ENCODE results near the gene LETM1.

LETM1 gene

GRCh38 chr4:1788254-1788973 is 67.5 kb downstream of the LETM1 start:
- Histone ChIP-seq H3K9me3 (ENCODE audit: control insufficient read depth in 1 of 2, low read length in 2 of 2) (no peaks in the 10 kb centered on the region), H3K4me3 (ENCODE audit: low read depth in 1 of 2, low read length in 2 of 2) (no peak overlapping the region), H3K27ac (ENCODE audit: low read length) (no peak overlapping the region), H3K4me1 (ENCODE audit: control insufficient read depth in 1 of 2, insufficient read depth in 2 of 2, low read length in 2 of 2) (no peaks in the 10 kb centered on the region), H3K36me3 (ENCODE audit: control insufficient read depth in 1 of 2, insufficient read depth in 2 of 2, low read length in 2 of 2) (no peaks in the 10 kb centered on the region), H3K27me3 (ENCODE audit: low read depth, low read length) (no peaks in the 10 kb centered on the region)

- Histone ChIP-seq H3K4me1 (ENCODE audit: control insufficient read depth in 1 of 2, insufficient read depth in 2 of 2, low read length in 2 of 2) (no peaks in the 10 kb centered on the region), H3K27me3 (ENCODE audit: low read depth, low read length) (no peaks in the 10 kb centered on the region), H3K27ac (ENCODE audit: low read length) (no peak overlapping the region)
Observed at GRCh38 chr4:1787411-1788077, 68.4 kb downstream of the LETM1 start.

GRCh38 chr4:1786544-1787362 is 69.2 kb downstream of the LETM1 start:
- no peaks in the 10 kb centered on the region for H3K36me3 ChIP-seq (ENCODE audit: control insufficient read depth in 1 of 2, insufficient read depth in 2 of 2, low read length in 2 of 2)
- H3K27me3 ChIP-seq (ENCODE audit: low read depth, low read length): no peaks in the 10 kb centered on the region
- H3K27ac ChIP-seq (ENCODE audit: low read length): no peak overlapping the region
- H3K4me3 ChIP-seq (ENCODE audit: low read depth in 1 of 2, low read length in 2 of 2): no peak overlapping the region
- H3K4me1 ChIP-seq (ENCODE audit: control insufficient read depth in 1 of 2, insufficient read depth in 2 of 2, low read length in 2 of 2): no peaks in the 10 kb centered on the region
- H3K9me3 ChIP-seq (ENCODE audit: control insufficient read depth in 1 of 2, low read length in 2 of 2): no peaks in the 10 kb centered on the region

More at GRCh38 chr4:1787411-1788077, 68.4 kb downstream of the LETM1 start:
- no peak overlapping the region for H3K4me3 ChIP-seq (ENCODE audit: low read depth in 1 of 2, low read length in 2 of 2)
- no peaks in the 10 kb centered on the region for H3K9me3 ChIP-seq (ENCODE audit: control insufficient read depth in 1 of 2, low read length in 2 of 2)
- no peaks in the 10 kb centered on the region for H3K36me3 ChIP-seq (ENCODE audit: control insufficient read depth in 1 of 2, insufficient read depth in 2 of 2, low read length in 2 of 2)

- Histone ChIP-seq H3K4me1 (ENCODE audit: control insufficient read depth in 1 of 2, insufficient read depth in 2 of 2, low read length in 2 of 2) (no peaks in the 10 kb centered on the region), H3K36me3 (ENCODE audit: control insufficient read depth in 1 of 2, insufficient read depth in 2 of 2, low read length in 2 of 2) (no peaks in the 10 kb centered on the region), H3K9me3 (ENCODE audit: control insufficient read depth in 1 of 2, low read length in 2 of 2) (no peaks in the 10 kb centered on the region), H3K4me3 (ENCODE audit: low read depth in 1 of 2, low read length in 2 of 2) (no peak overlapping the region), H3K27me3 (ENCODE audit: low read depth, low read length) (no peaks in the 10 kb centered on the region), H3K27ac (ENCODE audit: low read length) (no peak overlapping the region)
Observed at GRCh38 chr4:1785592-1785991, 70.4 kb downstream of the LETM1 start.

- Histone ChIP-seq H3K36me3 (ENCODE audit: control insufficient read depth in 1 of 2, insufficient read depth in 2 of 2, low read length in 2 of 2) (no peaks in the 10 kb centered on the region), H3K27ac (ENCODE audit: low read length) (no peak overlapping the region)
Observed at GRCh38 chr4:1784789-1785591, 71.0 kb downstream of the LETM1 start.

GRCh38 chr4:1784395-1784788 is 71.6 kb downstream of the LETM1 start:
- Histone ChIP-seq H3K36me3 (ENCODE audit: control insufficient read depth in 1 of 2, insufficient read depth in 2 of 2, low read length in 2 of 2) (no peaks in the 10 kb centered on the region), H3K9me3 (ENCODE audit: control insufficient read depth in 1 of 2, low read length in 2 of 2) (no peaks in the 10 kb centered on the region), H3K4me3 (ENCODE audit: low read depth in 1 of 2, low read length in 2 of 2) (no peak overlapping the region), H3K27ac (ENCODE audit: low read length) (no peak overlapping the region), H3K27me3 (ENCODE audit: low read depth, low read length) (no peaks in the 10 kb centered on the region), H3K4me1 (ENCODE audit: control insufficient read depth in 1 of 2, insufficient read depth in 2 of 2, low read length in 2 of 2) (no peaks in the 10 kb centered on the region)

More at GRCh38 chr4:1784789-1785591, 71.0 kb downstream of the LETM1 start:
- Histone ChIP-seq H3K4me3 (ENCODE audit: low read depth in 1 of 2, low read length in 2 of 2) (no peak overlapping the region), H3K27me3 (ENCODE audit: low read depth, low read length) (no peaks in the 10 kb centered on the region), H3K9me3 (ENCODE audit: control insufficient read depth in 1 of 2, low read length in 2 of 2) (no peaks in the 10 kb centered on the region), H3K4me1 (ENCODE audit: control insufficient read depth in 1 of 2, insufficient read depth in 2 of 2, low read length in 2 of 2) (no peaks in the 10 kb centered on the region)

- Histone ChIP-seq H3K9me3 (ENCODE audit: control insufficient read depth in 1 of 2, low read length in 2 of 2) (no peaks in the 10 kb centered on the region), H3K36me3 (ENCODE audit: control insufficient read depth in 1 of 2, insufficient read depth in 2 of 2, low read length in 2 of 2) (no peaks in the 10 kb centered on the region), H3K4me3 (ENCODE audit: low read depth in 1 of 2, low read length in 2 of 2) (no peak overlapping the region), H3K27ac (ENCODE audit: low read length) (no peak overlapping the region), H3K4me1 (ENCODE audit: control insufficient read depth in 1 of 2, insufficient read depth in 2 of 2, low read length in 2 of 2) (no peaks in the 10 kb centered on the region), H3K27me3 (ENCODE audit: low read depth, low read length) (no peaks in the 10 kb centered on the region)
Observed at GRCh38 chr4:1783970-1784369, 72.0 kb downstream of the LETM1 start.

GRCh38 chr4:1783015-1783414 is 72.9 kb downstream of the LETM1 start:
- Histone ChIP-seq H3K9me3 (ENCODE audit: control insufficient read depth in 1 of 2, low read length in 2 of 2) (no peaks in the 10 kb centered on the region), H3K4me3 (ENCODE audit: low read depth in 1 of 2, low read length in 2 of 2) (no peak overlapping the region), H3K27ac (ENCODE audit: low read length) (no peak overlapping the region), H3K36me3 (ENCODE audit: control insufficient read depth in 1 of 2, insufficient read depth in 2 of 2, low read length in 2 of 2) (no peaks in the 10 kb centered on the region), H3K27me3 (ENCODE audit: low read depth, low read length) (no peaks in the 10 kb centered on the region), H3K4me1 (ENCODE audit: control insufficient read depth in 1 of 2, insufficient read depth in 2 of 2, low read length in 2 of 2) (no peaks in the 10 kb centered on the region)

- H3K9me3 ChIP-seq (ENCODE audit: control insufficient read depth in 1 of 2, low read length in 2 of 2): no peaks in the 10 kb centered on the region
- H3K27ac ChIP-seq (ENCODE audit: low read length): no peak overlapping the region
- H3K36me3 ChIP-seq (ENCODE audit: control insufficient read depth in 1 of 2, insufficient read depth in 2 of 2, low read length in 2 of 2): no peaks in the 10 kb centered on the region
- no peak overlapping the region for H3K4me3 ChIP-seq (ENCODE audit: low read depth in 1 of 2, low read length in 2 of 2)
- H3K27me3 ChIP-seq (ENCODE audit: low read depth, low read length): no peaks in the 10 kb centered on the region
- H3K4me1 ChIP-seq (ENCODE audit: control insufficient read depth in 1 of 2, insufficient read depth in 2 of 2, low read length in 2 of 2): no peaks in the 10 kb centered on the region
Observed at GRCh38 chr4:1780435-1780834, 75.5 kb downstream of the LETM1 start.

- Histone ChIP-seq H3K4me1 (ENCODE audit: control insufficient read depth in 1 of 2, insufficient read depth in 2 of 2, low read length in 2 of 2) (no peaks in the 10 kb centered on the region), H3K27me3 (ENCODE audit: low read depth, low read length) (no peaks in the 10 kb centered on the region), H3K27ac (ENCODE audit: low read length) (no peak overlapping the region), H3K9me3 (ENCODE audit: control insufficient read depth in 1 of 2, low read length in 2 of 2) (no peaks in the 10 kb centered on the region), H3K36me3 (ENCODE audit: control insufficient read depth in 1 of 2, insufficient read depth in 2 of 2, low read length in 2 of 2) (no peaks in the 10 kb centered on the region), H3K4me3 (ENCODE audit: low read depth in 1 of 2, low read length in 2 of 2) (no peak overlapping the region)
Observed at GRCh38 chr4:1779588-1780382, 76.2 kb downstream of the LETM1 start.

Data from muscle layer of duodenum (tissue), 2 donors.